ENCODE measurements around the gene OPCML. TPM values are rescaled to one million over a fixed set of nuclear protein-coding genes. Genes with fewer than 3 reads are reported as not detected.
A peak's percentile ranks its signal among the peaks of the same experiment; 100 is the strongest.

Gene OPCML
- total RNA-seq, 1 donor from 2014 or later, result not detected

DNA sequence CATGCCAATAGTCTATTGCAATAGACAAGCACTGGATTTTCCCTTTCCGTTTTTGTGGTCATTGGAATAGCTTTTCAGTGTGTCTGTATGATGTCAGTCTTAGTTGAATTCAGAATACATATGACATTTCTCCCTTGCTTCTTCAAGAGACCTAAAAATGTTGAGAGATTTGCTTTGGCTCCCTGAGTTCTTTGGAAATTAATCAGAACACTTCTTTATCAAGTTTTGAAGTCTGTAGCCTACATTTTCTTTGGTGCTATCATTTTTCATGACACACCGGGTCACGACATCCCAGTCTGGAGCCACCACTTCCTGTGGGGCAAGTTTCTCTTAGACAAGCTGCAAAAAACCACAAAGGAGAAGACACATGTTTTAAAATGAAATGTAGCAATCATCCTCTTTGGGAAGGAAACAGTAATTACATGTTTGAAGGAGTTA is 847.1 kb downstream of the OPCML start:
- no peak for DNase-seq (ENCODE audit: low read depth in 2 of 2)

DNA sequence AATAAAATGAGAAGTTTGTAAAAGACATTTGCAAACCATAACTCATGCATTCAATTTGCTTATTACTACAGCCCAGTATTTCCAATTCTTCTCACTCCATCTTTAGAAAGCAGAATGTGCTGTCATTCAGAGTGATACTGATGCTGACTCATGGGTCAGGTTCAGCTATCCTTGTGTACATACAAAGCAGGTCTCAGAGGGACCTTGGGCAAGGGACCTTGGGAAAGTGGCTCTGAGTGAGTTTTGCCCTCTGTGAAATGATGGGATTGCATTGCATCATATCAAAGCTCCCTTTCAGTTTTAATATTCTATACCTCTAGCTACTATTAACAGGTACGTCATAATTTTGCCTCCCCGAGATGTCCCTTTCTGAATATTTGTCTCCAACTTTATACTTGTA is 848.7 kb downstream of the OPCML start:
- no peak for DNase-seq (ENCODE audit: low read depth in 2 of 2)

DNA sequence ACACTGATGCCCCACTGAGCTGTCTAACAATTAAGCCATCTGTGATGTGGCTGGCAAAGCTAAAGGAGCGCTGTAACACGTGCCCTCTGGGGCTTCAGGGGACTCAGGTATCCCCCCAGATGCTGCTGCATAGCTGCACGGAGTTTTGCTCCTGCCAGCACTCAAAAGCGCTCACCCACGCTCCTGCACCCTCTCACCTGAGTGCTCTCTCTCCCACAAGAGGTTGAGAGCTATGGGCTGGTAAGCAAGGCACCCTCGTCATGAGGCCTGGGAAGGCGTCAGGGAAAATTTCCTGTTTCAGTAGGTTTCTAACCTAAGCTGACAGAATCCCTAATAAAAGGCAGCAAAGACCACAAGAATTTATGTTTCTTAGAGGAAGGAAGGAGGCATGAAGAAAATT is 850.3 kb downstream of the OPCML start:
- no peak for DNase-seq (ENCODE audit: low read depth in 2 of 2)

DNA sequence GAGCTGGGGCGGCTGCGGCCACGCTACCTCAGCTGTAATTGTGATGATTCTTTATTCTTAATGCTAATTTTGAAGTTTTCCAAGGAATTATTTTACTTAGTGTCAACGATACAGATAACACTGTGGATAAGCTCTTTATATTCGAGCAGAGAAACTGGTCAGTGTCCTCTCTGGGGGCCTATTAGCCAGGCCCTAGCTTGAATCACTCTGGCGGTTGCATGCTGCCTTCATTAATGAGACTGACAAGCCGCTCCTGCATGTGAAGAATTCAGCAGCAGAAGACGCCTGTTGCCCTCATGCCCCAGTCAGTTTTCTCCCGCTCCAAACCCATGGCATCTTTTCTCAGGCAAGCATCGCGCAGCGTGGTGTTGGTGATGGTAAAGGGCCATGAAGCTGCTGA is 851.7 kb downstream of the OPCML start:
- DNase-seq (ENCODE audit: low read depth in 2 of 2), result no peak

DNA sequence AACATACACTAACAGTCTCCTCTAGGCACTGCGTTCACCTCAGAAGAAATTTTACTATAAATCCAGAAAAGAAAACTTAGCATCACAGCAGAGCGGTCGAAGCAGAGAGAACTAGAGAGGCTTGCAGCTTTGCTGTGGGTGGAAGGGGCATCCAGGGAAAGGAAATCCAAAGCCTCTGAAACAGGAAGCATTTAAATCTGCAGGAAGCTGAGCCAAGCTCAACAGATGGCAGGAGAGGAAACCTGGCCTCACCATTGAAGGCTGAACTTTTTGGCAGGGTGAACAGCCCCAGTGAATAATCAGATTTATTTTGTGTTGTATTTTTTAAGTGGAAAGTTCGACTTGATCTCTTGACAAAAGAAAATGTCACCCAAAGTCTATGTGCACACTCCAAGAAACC is 858.1 kb downstream of the OPCML start:
- DNase-seq (ENCODE audit: low read depth in 2 of 2), result peak; percentile 65 to 68

DNA sequence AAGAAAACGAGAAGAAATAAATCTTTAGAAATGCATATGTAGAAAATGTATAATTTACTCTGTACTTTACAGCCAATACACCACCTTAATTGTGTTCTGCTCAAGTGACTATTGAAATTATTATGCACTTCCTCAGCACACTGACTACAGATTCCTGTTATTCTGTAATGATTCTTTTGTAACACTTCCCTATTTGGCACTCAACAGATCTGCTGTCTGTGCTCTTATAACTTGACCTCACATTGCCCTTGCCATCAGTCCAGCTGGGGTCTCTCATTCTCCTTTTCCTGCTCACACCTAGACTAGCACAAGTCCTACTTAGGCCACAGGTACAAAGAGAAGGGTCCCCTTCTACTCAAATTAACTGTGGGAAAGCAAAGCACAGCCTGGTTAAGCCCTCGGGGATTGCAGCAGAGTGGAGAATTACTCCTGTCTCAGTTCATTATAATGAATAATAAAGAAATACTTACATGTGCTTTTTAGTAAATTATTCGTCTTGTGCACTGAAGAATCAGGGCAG is 860.4 kb downstream of the OPCML start:
- peak in 1 of 2 donors; percentile 12 for DNase-seq (ENCODE audit: low read depth in 2 of 2)

DNA sequence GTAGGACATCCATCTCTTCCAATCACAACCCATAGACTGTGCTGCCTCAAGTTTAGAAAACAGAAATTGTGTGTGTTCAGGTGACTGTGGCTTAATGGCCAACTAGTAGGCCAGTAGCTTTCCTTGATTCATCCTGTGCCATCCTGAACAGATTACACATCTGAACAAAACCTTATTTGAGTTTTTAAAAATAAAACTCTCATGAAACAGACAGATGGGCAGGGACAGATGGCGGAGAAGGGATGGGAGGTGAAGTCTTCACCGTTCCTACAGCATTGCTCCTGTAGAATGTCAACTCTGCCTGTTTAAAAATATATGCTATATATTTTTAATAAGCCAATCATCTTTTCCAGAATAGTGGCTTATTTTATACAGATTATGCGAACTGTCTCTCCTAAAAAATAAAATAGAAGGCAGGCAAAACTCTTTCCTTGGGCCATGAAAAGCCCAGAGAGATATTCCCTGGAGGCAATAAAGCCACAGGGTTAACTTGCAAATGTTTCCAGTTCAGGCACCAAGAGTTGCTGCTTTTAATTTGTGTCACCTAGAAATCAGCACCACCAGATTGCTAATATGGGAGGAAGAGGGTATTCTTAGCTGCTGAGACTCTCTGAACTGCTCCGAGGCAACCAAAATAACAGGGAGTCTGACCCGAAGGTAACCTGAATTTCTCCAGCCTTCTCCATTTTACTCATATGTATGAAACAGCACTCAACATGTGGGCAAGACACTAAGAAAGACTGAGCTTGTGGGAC is 861.2 kb downstream of the OPCML start:
- no peak for DNase-seq (ENCODE audit: low read depth in 2 of 2)

DNA sequence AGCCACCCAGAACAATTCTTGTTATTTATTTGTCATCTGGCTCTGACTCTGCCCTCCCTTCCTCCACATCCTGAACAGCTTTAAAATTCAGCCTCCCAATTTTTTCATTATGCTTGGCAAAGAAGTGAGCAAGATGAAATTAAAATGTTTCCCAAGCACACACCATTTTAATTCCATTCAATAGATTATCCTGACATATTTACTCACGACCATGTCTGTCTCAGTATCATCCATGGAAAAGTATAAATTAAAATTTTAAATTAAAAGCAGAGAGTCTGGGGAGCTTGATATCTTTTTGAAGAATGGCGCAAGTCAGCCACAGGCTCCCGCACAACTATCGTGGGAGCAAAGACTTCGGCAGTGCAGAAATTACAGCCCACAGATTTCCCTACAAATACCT is 862.4 kb downstream of the OPCML start:
- DNase-seq (ENCODE audit: low read depth in 2 of 2), result no peak

DNA sequence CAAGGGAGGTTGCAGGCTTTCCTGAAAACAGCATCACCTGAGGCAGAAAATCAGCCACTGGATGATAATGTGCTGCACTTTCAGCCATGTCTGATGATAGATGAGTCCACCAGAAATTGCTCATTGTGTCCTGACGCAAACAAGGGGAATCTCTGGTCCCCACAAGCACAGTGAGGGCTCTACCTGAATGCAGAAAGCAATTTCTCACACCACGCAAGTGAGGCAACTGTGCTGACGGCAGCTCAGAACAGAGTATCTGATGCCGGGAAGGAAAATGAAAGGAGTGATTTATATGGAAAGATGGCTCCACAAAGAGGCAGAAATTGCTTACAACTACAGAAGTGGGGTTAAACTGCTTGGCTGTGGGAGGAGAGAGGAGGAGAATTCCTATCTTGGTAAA is 867.1 kb downstream of the OPCML start:
- DNase-seq (ENCODE audit: low read depth in 2 of 2), result no peak

DNA sequence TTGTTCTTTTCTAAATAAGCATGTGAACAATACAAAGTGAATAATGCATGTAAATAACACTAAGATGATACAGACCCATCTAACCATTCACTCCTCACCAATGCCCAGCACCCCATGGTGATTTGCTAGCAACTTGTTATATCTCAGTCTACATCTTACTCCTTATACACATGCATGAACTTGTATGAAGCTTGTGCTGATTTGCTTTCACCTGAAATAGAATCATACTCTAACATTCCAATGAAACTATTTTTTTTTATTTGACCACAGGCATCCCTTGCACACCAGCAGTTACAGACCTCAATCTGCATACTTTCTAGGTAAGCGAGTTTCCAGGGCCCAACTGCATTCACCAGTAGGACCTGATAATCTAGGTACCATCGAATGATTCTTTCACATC is 873.6 kb downstream of the OPCML start:
- no peak for DNase-seq (ENCODE audit: low read depth in 2 of 2)

DNA sequence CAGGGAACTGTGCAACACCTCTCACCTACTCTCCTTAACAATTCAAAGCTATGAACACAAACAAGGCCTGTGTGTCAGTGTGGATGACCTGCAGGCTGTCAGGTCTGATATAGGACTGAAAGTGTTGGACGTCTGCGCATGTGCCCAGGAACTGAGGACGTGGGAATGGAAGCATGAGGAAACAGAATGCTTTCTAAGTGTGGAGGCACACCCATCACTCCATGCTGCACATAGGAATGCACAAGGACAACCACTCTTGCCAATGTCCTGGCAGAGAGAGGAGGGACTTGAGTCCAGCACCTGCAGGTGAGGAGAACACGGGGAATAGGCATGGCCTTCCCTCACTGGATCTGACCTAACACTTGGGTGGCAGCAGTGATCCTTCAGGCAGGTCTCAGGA is 874.3 kb downstream of the OPCML start:
- no peak for DNase-seq (ENCODE audit: low read depth in 2 of 2)

DNA sequence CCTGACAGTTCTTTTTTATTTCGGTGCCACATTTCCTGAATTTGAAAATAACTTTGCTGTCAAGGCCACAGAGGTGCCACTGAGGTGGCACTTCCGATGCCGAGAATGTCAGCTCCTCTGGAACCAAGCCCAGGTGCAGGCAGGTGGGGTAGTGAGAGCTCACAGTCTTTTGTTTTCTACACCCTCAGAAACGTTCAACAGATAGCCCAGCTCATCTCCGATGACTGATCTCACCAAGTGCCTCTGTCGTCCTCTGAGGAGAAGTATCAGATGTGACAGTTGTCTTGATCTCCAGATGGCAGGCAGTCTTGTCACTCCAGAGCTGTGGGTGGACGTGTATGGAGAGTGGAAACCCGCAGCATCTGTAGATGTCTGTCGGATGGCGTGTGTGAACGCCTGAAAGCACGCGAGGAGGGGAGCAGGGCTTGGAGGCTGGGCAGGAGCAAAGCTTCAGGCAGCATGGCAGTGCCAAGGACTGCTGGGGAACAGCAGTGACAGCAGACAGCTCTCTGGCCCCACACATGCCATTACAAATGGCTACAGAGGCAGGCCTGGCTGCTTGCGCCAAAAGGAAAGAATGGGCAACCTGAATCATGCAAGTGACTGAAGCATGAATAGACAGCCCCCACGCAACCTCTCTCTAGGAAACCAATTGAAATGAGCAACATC is 877.0 kb downstream of the OPCML start:
- no peak for DNase-seq (ENCODE audit: low read depth in 2 of 2)

DNA sequence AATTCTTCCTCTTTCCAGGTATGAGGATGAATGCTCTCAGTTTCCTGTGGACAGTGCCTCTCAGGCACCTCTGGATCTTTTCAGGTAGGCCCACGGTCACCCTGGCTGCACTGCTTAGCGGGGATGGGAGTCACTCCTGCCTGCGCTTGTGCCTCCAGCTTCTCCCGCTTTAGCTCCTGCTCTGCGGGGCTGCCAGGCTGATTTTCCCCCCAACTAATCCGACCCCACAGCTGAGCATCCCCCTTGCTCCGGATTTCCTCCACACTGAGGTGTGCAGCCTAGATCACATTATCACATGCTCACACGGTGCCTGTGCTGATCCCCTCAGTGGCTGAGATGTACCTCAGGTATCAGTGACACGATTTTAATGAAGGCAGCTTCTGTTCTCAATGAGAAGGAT is 879.1 kb downstream of the OPCML start:
- DNase-seq (ENCODE audit: low read depth in 2 of 2), result no peak

DNA sequence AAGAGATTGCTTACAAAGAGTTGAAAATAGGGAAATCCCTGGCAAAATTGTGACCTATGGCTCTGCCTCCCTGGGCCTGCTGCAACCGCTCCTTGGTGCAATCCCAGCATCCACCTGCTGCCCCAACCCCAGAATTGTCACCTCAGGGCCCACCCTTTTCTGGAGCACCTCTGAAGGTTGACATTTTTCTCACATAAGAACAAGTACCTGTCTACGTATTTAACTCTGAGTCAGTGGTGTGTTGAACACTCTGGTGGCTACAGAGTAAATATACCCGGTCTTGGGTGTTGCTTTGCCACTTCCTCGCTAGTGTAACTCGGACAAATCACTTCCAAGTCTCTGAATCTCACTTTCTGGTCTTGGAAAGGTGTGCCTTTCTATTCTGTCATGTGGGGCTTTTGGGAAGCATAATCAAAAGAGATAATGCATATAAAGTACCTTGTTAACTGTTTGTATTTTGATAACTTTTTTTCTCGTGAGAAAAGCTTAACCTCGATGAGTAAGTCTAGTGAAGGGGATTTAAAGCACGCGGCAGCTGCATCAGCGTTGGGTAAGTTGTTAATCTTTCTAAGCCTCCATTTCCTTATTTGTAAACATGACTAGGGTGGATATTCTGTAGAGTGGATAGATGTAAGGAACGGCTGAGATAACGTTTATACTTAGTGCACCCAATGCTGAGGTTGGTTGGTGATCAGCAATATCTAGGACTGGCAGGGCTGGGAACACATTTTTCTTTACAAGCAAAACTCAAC is 881.2 kb downstream of the OPCML start:
- DNase-seq (ENCODE audit: low read depth in 2 of 2), result no peak

DNA sequence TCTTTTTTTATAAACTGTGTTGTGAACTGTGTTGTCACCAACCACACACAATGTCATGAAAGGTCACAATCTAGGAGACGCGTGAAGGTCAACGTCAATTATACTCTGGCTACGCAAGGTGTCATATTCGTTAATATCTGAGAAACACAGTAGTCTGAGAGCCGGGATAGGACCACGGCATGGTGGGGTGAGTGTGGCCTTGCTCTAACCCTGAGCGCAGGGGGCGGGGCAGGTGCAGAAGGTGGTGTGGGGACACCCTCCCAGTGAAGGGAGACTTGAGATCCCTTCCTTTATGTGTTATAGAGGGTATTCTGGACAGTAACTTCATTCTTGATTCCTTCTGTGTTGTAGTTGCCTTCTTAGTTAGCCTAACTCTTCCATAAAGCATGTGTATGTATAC is 883.0 kb downstream of the OPCML start:
- DNase-seq (ENCODE audit: low read depth in 2 of 2), result no peak

DNA sequence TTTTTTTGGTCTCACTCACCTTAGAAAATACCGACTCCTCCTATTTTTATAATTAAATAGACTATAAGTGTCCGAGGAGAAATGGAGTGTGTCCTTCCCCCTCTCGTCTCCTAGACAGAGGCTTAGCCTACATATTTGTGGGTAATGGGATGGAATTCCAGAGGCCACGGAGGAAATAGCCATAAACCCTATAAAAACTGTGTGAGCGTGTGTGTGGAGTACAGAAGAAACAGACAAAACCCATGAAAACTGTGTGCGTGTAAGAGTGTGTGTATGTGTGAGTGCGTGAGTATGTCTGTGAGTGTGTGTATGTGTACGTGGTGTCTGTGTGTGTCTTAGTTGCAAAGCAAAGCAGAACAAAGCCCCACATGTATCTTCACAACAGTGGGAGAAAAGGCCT is 883.5 kb downstream of the OPCML start:
- DNase-seq (ENCODE audit: low read depth in 2 of 2), result no peak

DNA sequence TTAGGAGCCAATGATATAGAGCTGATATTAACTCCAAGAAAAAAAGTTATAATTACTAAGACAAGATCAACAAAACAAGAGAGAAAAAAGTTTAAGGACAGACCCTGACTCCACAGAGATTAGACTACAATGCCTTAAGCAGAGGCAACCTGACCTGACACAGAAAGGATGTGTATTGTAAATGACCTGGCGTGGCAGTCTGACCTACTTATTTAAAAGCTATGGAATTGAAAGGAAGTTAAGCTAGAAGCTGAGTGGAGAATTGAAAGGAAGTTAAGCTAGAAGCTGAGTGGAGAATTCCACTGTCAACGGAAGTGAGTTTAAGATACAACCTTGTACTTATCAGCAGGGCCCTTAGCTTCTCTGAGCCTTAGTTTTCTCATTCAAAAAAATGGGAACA is 885.4 kb downstream of the OPCML start:
- DNase-seq (ENCODE audit: low read depth in 2 of 2), result peak in 1 of 2 donors; percentile 4

DNA sequence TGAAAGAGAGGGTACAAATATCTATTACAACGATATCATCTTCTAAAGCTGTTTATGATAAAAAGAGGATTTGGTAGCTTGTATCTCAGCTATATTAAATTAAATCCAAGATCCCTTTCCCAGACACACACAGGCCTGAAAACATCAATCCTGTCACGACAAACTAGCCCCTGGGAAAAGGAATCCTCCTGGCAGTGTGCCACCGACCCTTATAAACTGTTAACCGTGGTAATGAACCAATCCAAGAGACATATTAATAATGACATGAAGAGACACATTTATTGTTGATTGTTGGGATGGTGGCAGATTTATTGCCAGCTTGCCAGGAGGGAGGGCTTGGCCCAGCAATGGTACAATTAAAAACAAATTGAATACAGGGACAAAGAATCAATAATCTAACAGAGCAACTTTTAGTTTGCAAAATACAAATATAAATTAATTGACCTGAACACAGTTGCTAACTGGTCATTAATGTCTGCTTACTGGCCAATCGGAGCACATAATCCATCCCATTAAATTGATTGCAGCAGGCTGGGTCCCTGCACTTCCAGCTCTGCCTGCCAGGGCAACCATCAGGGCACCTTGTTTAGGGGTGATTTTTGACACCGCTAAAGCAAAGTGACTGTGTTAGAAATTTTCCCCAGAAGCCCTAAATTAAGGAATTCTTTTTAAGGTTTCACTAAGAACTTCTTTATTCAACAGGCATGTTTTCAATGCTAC is 887.6 kb downstream of the OPCML start:
- no peak for DNase-seq (ENCODE audit: low read depth in 2 of 2)

DNA sequence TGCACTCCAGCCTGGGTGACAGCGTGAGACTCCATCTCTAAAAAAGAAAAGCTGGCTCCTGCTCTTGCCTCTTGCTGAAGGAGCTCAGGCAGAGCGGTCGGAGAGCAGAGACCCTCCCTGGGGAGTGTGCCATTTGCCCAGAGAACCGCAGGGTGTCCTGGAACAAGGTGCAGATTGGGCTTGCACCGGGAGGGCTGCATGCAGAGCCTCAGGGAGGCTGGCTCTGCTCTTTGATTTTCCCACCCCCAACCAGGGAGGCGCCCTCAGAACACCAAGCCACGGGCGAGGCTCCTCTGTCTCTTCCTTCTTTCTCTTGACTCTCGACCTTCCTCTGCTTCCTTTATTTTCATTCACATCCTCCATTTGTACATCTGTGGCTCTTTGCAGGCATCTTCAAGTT is 889.1 kb downstream of the OPCML start:
- no peak for DNase-seq (ENCODE audit: low read depth in 2 of 2)

DNA sequence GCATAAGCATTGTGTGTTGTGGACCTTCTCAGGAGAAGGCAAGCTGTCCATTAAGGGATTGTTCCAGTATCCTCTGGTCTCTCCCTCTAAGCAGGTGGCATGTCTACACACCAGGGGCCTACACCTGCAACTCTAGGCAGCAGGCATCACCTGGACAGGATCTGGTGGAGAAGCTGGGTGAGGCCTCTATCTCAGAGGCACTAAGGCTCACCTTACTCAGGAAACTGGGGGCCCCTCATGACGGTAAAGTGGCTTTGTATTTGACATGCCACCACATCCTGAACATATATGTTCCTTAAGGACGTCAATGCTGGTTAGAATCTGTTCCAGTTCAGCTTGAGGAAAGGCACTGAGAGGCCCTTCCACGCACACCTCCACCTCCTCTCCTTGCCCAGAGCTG is 891.3 kb downstream of the OPCML start:
- no peak for DNase-seq (ENCODE audit: low read depth in 2 of 2)

DNA sequence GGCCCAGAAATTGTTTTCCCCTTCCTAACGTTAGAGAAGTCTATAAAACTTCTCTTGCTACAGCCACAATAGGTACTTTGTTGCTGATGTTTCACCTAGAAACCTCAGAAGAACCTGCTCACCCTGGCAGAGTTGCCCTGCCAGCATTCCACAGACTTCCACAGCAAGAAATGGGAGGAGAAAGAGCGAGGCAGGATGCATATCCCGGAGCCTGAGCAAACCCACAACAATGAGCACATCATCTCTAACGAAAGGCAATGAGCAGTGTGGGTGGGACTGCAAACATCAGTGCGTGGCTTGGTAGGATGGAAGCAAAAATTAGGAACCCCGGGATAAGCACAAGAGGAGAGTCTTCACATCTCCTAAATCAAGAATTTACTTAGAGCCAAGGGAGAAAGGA is 892.3 kb downstream of the OPCML start:
- DNase-seq (ENCODE audit: low read depth in 2 of 2), result no peak

DNA sequence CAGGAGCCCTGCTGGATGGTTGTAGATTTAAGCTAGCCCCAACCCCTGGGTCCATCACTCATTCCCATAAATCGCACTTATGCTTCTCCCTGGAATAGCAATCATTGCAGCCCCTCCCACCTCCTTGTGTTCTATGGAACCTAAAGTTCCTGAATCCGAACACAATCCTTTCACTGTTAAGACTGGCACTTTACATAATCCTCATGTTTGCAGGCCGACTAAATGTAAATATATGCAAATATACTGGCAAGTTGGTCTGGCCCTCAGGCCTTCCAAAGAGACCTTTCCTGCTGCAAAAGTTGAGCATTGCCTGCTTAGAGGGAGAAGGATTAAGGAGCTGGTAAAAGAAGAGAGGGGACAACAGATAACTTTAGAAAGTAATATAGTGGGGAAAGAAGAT is 892.9 kb downstream of the OPCML start:
- DNase-seq (ENCODE audit: low read depth in 2 of 2), result no peak

Measured in dermis microvascular lymphatic vessel endothelial cell (primary cell).